Uterus (tissue), 4 donors: ENCODE results near the gene TIMM22. TPM values are rescaled to one million over a fixed set of nuclear protein-coding genes. Genes with fewer than 3 reads are reported as not detected.

Experiments used
- DNase-seq, 2 donors: peaks; one replicate each; pipeline ENCODE4 v3.0.0-alpha.2; 2019 to 2020
- H3K27ac ChIP-seq, 2 donors: fragments of 200-600 bp; sonication (generic); 1 replicate in 1 of 2; 2 replicates in 1 of 2; pipeline ENCODE4 v1.5.1; 2016 to 2018
- H3K27me3 ChIP-seq, 2 donors: fragments of 200-600 bp; sonication (generic); one replicate each; pipeline ENCODE4 v1.5.1; 2018 to 2019; ENCODE audit warnings: control low read depth in 1 of 2
- H3K36me3 ChIP-seq, 2 donors: fragments of 200-600 bp; sonication (generic); one replicate each; pipeline ENCODE4 v1.5.1; 2019; ENCODE audit warnings: control low read depth in 1 of 2
- H3K4me1 ChIP-seq, 2 donors: fragments of 200-600 bp; sonication (generic); one replicate each; pipeline ENCODE4 v1.5.1; 2018 to 2019; ENCODE audit warnings: control low read depth in 1 of 2
- H3K4me3 ChIP-seq, 2 donors: fragments of 200-600 bp; sonication (generic); 1 replicate in 1 of 2; 2 replicates in 1 of 2; pipeline ENCODE4 v1.5.1; 2018 to 2019; ENCODE audit warnings: mild to moderate bottlenecking in 1 of 2
- H3K9me3 ChIP-seq, 2 donors: fragments of 200-600 bp; sonication (generic); one replicate each; pipeline ENCODE4 v1.5.1; 2019; ENCODE audit warnings: control low read depth in 1 of 2
- POLR2A ChIP-seq, 2 donors: fragments of 450-650 bp; IDR thresholded peaks; one replicate each; pipeline ENCODE4 v1.6.1; 2016; ENCODE audit warnings: antibody characterized with exemption in 2 of 2, mild to moderate bottlenecking in 1 of 2, moderate library complexity in 1 of 2
- intact Hi-C: fragments of 100-400 bp; cut with DNase I; formaldehyde crosslinking; loops from one replicate; pipeline ENCODE4 v1.15.1; 2023; ENCODE audit warnings: low total_unique reads
- total RNA-seq, 4 donors: library from RNA; depleted of rRNA in 3 of 4; stranded (reverse); fragments of >200 nt in 3 of 4; gene quantifications; one replicate each; pipeline versions ENCODE4 v1.1.0 to v1.2.4, GENCODE V29; 2014 to 2023
- TF ChIP-seq, protein P1 (sequence below), 4 experiments: fragments of 200-600 bp in 2 of 4; fragments of 450-650 bp in 2 of 4; sonication (generic) in 2 of 4; IDR thresholded peaks; one replicate each; pipeline ENCODE4 v1.5.1; 2016 to 2019; ENCODE audit warnings: antibody characterized with exemption in 4 of 4, mild to moderate bottlenecking in 2 of 4, moderate library complexity in 1 of 4
- donor health status: DM: yes; HTN: yes; CAD: no.

TIMM22 gene
- total RNA-seq, 4 donors from 2014 or later, result 5.1 to 17.1 (median 10.8) TPM

DNA sequence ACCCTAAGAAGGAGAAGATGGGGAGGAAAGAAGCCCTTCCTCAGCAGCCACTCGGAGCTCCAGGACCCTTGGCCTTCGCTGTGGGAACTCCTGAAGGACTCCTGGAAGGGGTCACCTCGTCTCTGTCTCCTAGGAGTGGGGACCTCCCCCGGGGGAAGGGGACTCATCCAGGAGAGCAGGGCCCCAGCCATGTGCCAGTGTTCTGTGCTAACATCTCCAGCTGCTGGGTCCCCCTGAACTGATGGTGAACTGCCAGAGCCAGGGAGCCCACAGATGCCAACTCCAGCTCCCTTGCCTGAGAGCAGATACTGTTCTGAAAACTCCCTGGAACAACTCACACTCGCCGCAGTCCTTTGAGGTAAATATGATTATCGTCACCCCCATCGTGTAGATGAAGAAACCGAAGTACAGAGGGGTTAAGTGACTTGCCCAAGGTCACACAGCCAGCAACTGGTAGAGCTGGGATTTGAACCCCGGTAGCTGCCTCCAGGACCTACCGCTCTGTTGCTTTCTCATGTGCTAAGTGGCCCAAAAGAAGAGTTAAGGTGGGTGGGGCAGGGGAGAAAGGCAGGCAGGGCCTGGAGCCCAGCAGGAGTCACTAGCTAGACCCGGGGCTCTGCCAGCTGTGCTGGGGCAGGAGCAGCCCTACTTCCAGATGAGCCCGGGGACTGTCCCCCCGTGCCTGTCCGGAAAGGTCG lies 10.5 kb downstream of the TIMM22 start:
- Histone ChIP-seq H3K9me3 (no peaks in the 10 kb centered on the region), H3K4me1 (peaks cover 0 to 9% of the 10 kb centered on the region in 2 donors), H3K27me3 (no peaks in the 10 kb centered on the region), H3K27ac (peak overlapping the region; percentile 60 to 71), H3K4me3 (no peak overlapping the region), H3K36me3 (no peaks in the 10 kb centered on the region)
- no peak for DNase-seq
- intact Hi-C loops, result no loop called here
- TF ChIP-seq, protein P1, sequence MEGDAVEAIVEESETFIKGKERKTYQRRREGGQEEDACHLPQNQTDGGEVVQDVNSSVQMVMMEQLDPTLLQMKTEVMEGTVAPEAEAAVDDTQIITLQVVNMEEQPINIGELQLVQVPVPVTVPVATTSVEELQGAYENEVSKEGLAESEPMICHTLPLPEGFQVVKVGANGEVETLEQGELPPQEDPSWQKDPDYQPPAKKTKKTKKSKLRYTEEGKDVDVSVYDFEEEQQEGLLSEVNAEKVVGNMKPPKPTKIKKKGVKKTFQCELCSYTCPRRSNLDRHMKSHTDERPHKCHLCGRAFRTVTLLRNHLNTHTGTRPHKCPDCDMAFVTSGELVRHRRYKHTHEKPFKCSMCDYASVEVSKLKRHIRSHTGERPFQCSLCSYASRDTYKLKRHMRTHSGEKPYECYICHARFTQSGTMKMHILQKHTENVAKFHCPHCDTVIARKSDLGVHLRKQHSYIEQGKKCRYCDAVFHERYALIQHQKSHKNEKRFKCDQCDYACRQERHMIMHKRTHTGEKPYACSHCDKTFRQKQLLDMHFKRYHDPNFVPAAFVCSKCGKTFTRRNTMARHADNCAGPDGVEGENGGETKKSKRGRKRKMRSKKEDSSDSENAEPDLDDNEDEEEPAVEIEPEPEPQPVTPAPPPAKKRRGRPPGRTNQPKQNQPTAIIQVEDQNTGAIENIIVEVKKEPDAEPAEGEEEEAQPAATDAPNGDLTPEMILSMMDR (IDR thresholded peaks at IDR 0.05), result no peak

DNA sequence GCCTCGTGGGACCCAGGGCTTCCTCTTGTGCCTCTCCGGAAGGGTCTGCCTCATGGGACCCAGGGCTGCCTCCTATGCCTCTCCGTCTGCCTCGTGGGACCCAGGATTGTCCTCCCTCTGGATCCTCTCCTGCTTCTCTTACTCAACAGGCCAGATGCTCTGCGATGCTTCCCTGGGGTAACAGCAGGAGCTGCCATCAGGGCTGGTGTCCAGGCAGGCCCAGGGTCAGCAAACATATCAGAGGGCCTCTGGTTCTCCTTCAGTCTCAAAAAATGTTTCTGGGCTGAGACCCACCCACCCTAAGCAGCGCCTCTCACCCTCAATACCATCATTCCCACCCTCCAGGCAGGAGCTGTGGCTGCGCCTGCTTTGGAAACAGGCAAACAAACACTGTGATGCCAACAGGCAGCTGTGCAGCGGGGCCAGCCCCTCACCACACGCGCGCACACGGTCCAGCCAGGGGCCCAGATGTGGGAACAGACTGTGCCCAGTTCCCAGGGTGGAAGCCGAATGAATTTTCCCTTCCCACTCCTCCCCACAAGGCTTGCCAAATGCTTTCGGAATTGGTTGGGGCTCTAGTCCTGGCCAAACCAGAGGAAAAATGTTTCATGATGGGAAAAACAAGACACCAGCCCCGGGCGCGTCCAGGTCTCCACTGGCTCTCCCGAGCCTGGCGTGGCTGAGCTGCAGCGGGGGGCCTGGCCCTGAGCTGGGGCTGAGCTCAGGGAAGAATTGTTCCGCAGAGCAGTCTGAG lies 11.3 kb downstream of the TIMM22 start:
- Histone ChIP-seq H3K27ac (peak overlapping the region; percentile 60 to 71), H3K4me1 (peaks cover 0 to 9% of the 10 kb centered on the region in 2 donors), H3K36me3 (no peaks in the 10 kb centered on the region), H3K27me3 (no peaks in the 10 kb centered on the region), H3K9me3 (no peaks in the 10 kb centered on the region), H3K4me3 (no peak overlapping the region)
- TF ChIP-seq, protein P1 (IDR thresholded peaks at IDR 0.05), result no peak
- TF ChIP-seq POLR2A (IDR thresholded peaks at IDR 0.05), result no peak
- DNase-seq, result peak in 1 of 2 donors; percentile 40
- intact Hi-C loops, result no loop called here

DNA sequence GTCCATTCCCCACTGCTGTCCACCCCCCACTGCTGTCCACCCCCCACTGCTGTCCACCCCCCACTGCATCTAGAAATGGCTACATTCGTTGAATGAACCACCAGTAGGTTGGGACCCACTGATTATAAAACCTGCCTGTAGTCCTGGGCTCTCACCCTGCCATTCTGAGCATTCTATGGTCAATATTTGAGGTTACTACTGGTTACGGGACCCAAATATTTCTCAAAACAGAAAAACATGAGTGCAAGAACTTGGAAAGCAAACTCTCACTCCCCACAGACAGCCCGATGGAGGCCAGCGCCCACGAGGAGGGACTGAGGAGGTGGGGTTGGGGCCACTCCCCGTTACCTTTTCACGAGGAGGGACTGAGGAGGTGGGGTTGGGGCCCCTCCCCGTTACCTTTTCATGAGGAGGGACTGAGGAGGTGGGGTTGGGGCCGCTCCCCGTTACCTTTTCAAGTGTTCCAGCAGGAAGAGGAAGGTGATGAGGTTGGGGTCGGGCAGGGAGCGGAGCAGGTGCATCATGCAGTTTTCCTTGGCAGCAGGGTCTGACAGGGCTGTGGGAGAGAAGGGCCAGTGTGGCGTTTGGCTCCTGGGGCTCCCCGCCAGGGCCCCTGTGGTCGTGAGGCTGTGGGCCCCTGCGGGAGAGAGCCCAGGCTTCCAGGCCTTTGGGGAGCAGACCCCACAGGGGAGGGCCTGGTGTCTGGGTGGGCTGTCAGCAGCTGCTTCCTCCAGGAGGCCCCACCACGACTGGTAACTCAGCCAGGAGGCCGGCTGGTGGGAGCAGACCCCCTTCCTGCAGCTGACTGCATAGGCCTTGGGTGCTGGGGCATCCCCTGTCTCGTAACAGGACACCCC lies 12.5 kb downstream of the TIMM22 start:
- TF ChIP-seq, protein P1 (IDR thresholded peaks at IDR 0.05), result no peak
- TF ChIP-seq POLR2A (IDR thresholded peaks at IDR 0.05), result no peak
- H3K36me3 ChIP-seq, result no peaks in the 10 kb centered on the region
- no peak overlapping the region for H3K4me3 ChIP-seq
- peaks cover 0 to 6% of the 10 kb centered on the region in 2 donors for H3K4me1 ChIP-seq
- intact Hi-C loops, result no loop called here
- no peaks in the 10 kb centered on the region for H3K27me3 ChIP-seq
- no peak for DNase-seq
- H3K27ac ChIP-seq, result peak overlapping the region in 1 of 2 donors; percentile 71
- no peaks in the 10 kb centered on the region for H3K9me3 ChIP-seq

DNA sequence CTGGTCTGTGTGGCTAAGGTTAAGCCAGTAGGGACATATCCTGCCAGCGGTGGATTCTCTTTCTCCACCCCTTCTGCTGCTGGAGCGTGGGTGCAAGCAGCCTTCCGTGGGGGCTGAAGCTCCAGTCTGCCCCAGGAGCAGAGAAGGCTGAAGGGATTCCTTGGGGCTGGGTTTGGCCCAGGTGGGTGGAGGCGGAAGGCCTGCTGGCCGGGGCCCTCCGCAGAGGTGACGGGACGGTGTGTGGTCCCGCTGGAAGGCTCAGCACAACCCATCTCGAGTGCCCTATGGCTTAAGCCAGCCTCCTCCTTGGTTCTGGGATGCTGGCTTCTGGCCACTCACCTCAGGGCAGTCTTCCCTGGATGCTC lies 13.1 kb downstream of the TIMM22 start:
- Histone ChIP-seq H3K4me3 (no peak overlapping the region), H3K36me3 (no peaks in the 10 kb centered on the region), H3K4me1 (peaks cover 0 to 2% of the 10 kb centered on the region in 2 donors), H3K27me3 (no peaks in the 10 kb centered on the region), H3K9me3 (no peaks in the 10 kb centered on the region), H3K27ac (no peak overlapping the region)
- no peak for DNase-seq
- no peak for TF ChIP-seq POLR2A (IDR thresholded peaks at IDR 0.05)
- TF ChIP-seq, protein P1 (IDR thresholded peaks at IDR 0.05), result no peak
- intact Hi-C loops, result no loop called here
